LNCAP (cell line): ENCODE results near the gene SRM.

Source experiments
- CTCF ChIP-seq: fragments of 450-650 bp; IDR thresholded peaks from 2 replicates; pipeline ENCODE4 v1.5.1; 2017; ENCODE audit warnings: mild to moderate bottlenecking

The SRM gene

GRCh38 chr1:11067716-11068599 lies 8.1 kb upstream of the SRM start:
- no peak for TF ChIP-seq CTCF

DNA sequence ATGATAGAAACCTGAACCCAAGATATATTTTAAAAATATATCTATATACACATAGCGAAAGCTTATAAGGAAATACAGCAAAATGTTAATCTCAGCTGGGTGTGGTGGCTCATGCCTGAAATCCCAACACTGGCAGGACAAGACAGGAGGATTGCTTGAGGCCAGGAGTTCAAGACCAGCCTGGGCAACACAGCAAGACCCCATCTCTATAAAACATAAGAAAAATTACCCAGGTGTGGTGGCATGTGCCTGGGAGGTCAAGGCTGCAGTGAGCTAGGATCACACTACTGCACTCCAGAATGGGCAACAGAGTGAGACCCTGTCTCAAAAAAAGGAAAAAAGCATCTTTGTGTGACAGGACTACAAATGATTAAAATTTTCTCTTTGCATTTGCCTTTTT lies 6.0 kb upstream of the SRM start:
- TF ChIP-seq CTCF: no peak

DNA sequence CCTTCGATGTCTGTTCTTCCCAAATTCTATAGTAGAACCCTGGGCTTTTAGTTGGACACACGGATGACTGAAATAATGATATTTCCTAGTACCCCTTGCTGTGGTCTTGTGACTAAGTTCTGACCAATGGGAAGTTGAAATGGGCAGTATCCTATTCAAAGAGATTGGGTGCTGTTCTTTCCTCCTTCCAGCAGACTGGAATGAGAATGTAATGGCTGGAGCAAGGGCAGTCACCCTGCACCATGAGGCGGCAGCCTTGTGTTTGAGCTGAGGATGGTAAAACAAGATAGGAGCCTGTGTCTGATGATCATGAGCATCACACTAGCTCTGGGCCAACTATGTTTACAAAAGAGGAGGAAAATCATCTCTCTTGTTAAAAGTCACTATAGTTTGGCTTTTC lies 5.1 kb upstream of the SRM start:
- no peak for TF ChIP-seq CTCF

- TF ChIP-seq CTCF: peak; percentile 32; the same call in 1 of the 2 replicates
Measured at GRCh38 chr1:11063937-11064537, 4.2 kb upstream of the SRM start.

DNA sequence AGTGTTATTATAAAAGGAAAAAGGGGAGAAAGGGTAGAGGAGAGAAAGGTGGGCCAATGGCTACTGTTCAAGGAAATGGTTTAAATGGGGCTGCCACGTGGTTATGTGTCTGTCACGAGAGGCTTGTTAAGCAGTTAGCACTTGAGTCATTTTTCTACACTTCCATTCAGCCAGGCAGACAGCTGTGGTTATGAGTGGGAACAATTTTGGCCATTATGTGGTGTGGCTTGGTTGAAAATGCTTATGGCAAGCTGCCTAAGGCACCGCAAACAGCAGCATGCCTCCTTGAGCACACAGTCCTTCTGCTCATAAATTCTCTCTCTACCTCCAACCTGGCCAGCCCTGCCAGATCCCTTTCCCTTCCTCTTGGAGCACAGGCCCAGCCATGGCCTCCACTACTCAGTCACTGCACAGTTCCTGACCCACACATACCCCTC lies 3.2 kb upstream of the SRM start:
- TF ChIP-seq CTCF: no peak

- TF ChIP-seq CTCF: no peak
Measured at GRCh38 chr1:11061652-11062365, 2.0 kb upstream of the SRM start.

DNA sequence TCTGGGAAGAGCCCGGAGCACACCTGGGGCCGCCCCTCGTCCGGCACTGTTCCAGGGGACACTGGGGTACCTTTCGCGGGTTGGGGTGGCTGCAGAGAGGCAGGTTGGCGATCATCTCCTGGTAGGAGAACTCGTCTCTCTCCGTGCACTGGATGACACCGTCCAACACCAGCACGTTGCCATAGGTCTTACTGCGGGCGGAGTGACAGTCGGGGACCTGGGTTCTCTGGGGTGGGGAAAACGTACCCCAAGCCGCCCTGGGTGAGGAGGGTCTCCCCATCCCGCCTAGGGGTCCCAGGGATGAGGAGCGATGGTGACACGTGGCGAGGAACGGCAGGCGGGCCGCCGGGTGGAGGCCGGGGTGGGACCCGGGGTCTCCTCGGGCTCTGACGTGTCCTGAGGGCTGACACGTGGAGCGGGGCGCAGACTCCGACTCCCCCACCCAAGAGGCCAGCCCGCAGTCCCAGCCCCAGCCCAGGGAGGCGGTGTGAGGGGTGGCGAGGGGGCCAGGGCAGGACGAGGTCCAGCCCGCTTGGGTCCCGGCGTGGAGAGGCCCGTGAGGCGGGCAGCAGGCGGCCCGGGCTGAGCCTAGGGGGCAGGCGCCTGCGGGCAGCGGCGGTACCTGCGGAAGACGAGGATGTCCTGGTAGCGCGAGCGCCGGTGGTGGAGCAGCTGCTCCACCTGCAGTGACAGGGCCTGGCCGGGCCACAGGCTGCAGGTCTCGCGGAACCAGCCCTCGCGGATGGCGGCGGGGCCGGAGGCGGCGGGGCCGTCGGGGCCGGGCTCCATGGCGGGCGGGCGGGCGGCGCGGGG lies 457 bp downstream of the SRM start:
- no peak for TF ChIP-seq CTCF
